Subcutaneous abdominal adipose tissue (tissue), 5 donors: ENCODE data around the gene SCYGR1.
"Not testable (repeated sequence)": the region's sequence is repeated elsewhere in the genome, so short reads cannot be mapped to it uniquely, and the experiment has no call there.

Source experiments
- H3K27ac ChIP-seq: one replicate; pipeline ENCODE4 v1.7.0; 2013; ENCODE audit warnings: low read depth, mild to moderate bottlenecking, inconsistent platforms, low read length, moderate library complexity
- H3K27me3 ChIP-seq, 5 donors: one replicate each; pipeline ENCODE4 v1.7.0; 2013; ENCODE audit warnings: low read length in 5 of 5, inconsistent platforms in 1 of 5; ENCODE audit not compliant: control insufficient read depth in 5 of 5, insufficient read depth in 4 of 5
- H3K36me3 ChIP-seq, 5 donors: one replicate each; pipeline ENCODE4 v1.7.0; 2013; ENCODE audit warnings: low read length in 5 of 5; ENCODE audit not compliant: control insufficient read depth in 5 of 5, insufficient read depth in 5 of 5
- H3K4me1 ChIP-seq, 5 donors: one replicate each; pipeline ENCODE4 v1.7.0; 2013; ENCODE audit warnings: low read length in 5 of 5, mild to moderate bottlenecking in 3 of 5, moderate library complexity in 1 of 5; ENCODE audit not compliant: control insufficient read depth in 5 of 5, insufficient read depth in 5 of 5
- H3K4me3 ChIP-seq, 5 donors: one replicate each; pipeline ENCODE4 v1.7.0; 2013; ENCODE audit warnings: low read length in 5 of 5, low read depth in 1 of 5
- H3K9ac ChIP-seq, 5 donors: one replicate each; pipeline ENCODE4 v1.7.0; 2013; ENCODE audit warnings: low read length in 5 of 5, mild to moderate bottlenecking in 4 of 5, moderate library complexity in 3 of 5
- H3K9me3 ChIP-seq, 5 donors: one replicate each; pipeline ENCODE4 v1.7.0; 2013; ENCODE audit warnings: low read length in 5 of 5; ENCODE audit not compliant: control insufficient read depth in 5 of 5
- donor health status: healthy.
- donor health status: healthy.
- donor health status: healthy.
- donor health status: healthy.
- donor health status: healthy.

Gene SCYGR1

DNA sequence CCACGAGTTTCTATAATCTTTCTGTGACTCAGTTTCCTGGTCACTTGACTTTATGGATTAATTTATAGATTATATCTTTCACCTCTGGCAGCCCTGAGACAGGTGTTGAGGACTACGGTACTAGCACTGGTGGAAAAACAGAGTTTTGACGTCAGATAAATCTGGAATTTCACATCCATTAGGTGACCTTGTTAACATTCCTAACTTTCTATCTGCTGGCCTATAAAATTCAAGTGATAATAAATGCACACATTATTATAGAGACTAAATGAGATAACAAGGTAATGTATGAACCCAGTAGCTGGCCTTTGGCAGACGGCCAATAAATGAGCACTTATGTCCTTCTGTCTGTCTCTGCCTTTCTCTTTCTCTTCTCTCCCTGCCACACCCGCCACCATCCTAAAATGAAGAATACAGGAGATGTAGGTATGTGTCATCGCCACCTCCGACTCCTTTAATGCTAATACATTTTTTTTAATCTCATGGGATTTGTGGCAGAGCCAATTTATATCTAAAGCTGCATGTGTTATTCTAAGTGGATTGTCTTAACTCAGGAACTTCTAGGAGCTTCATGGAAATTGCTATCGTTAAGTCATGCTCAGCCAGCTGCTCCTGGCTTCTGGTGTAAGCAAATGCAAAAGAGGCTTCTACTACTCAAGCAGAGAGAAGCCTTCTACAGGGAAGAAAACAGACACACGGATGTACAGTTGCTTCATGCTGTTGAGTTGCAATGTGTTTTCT, 10.9 kb downstream of the SCYGR1 start:
- H3K4me1 ChIP-seq = no peaks in the 10 kb centered on the region
- no peaks in the 10 kb centered on the region for H3K27me3 ChIP-seq
- no peaks in the 10 kb centered on the region for H3K36me3 ChIP-seq
- no peak overlapping the region for H3K27ac ChIP-seq
- no peaks in the 10 kb centered on the region for H3K9me3 ChIP-seq
- H3K9ac ChIP-seq = no peak overlapping the region
- no peak overlapping the region for H3K4me3 ChIP-seq

DNA sequence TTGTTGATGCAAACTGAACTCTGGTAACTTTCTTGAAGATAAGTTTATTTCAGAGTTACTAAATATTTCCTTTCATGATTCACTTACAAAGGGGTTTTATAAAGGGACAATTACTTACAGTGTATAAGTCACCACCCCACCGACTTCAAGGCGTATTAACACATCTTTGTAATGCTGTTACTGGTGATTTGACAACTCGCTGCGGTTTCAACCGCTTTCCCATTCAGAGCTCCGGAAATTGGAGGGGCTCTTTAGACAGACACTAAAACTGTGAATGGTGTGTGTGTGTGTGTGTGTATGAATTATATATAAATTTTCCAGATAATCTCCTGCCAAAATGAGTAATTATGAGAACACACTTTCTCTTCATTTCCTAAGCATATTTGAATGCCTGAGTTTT, 13.6 kb downstream of the SCYGR1 start:
- no peak overlapping the region for H3K9ac ChIP-seq
- no peaks in the 10 kb centered on the region for H3K36me3 ChIP-seq
- peaks cover 0 to 7% (median 2%) of the 10 kb centered on the region in 5 donors for H3K4me1 ChIP-seq
- no peaks in the 10 kb centered on the region for H3K9me3 ChIP-seq
- H3K27me3 ChIP-seq = no peaks in the 10 kb centered on the region
- no peak overlapping the region for H3K4me3 ChIP-seq
- no peak overlapping the region for H3K27ac ChIP-seq

DNA sequence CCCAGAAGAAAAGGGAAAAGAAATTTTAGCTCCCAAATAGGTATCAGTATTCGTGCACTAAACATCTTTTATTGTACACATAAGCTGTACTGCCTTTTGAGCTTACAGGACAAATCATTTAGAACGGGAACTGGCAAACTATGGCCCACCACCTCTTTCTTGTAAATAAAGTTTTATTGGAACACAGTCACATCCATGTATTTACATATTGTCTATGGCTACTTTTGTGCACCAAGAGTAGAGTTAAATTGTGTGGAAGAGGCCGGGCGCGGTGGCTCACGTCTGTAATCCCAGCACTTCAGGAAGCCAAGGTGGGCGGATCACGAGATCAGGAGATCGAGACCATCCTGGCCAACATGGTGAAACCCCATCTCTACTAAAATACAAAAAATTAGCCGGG, 14.4 kb downstream of the SCYGR1 start:
- Histone ChIP-seq H3K4me1 (peaks cover 0 to 7% (median 2%) of the 10 kb centered on the region in 5 donors), H3K27me3 (no peaks in the 10 kb centered on the region), H3K27ac (no peak overlapping the region), H3K9ac (no peak overlapping the region), H3K9me3 (no peaks in the 10 kb centered on the region), H3K4me3 (no peak overlapping the region), H3K36me3 (no peaks in the 10 kb centered on the region)

DNA sequence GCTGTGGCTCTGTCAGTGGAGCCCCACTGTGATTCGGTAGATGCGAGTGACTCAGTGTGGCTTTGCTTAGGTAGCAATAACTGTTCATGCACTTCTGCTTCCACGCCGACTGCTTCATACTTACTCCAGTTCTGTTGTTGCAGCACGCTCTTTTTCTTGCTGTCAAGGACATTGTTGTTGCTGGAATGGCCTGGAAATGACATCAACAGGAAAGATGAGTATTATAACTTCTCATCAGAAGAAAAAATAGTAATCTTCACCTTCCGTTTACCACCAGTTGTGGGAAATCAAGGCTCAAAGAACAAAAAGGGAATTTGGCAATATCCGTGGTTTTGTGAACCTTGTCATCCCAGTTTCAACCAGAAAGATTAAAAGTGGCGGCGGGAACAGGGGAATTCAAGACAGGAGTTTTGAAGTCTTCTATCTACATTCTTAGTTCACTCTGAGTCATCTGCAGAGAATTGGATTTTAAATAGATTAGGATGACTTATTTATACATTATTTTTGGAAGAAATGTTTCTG, 16.9 kb downstream of the SCYGR1 start:
- Histone ChIP-seq H3K36me3 (no peaks in the 10 kb centered on the region), H3K4me3 (no peak overlapping the region), H3K27me3 (no peaks in the 10 kb centered on the region), H3K27ac (no peak overlapping the region), H3K9me3 (no peaks in the 10 kb centered on the region), H3K4me1 (peaks cover 0 to 15% (median 11%) of the 10 kb centered on the region in 5 donors), H3K9ac (no peak overlapping the region)

DNA sequence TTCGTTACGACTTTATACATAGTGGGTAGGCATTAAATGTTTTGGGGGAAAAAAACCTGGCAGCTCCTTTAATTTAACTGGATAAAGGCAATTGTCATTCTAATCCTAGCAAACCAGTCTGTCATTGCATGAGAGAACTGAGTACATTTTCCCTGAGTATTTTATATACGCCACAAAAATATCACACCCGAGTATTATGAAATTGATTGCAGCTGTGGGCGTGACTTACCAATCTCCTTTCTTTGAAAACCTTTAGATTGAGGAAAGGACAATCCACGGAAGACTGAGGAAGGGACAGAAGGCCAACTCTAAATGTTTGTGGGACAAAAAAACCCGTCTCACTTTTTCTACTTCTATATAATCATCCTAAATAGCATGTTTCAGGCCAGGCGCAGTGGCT, 17.7 kb downstream of the SCYGR1 start:
- no peaks in the 10 kb centered on the region for H3K27me3 ChIP-seq
- H3K4me3 ChIP-seq = no peak overlapping the region
- no peak overlapping the region for H3K27ac ChIP-seq
- H3K36me3 ChIP-seq = no peaks in the 10 kb centered on the region
- no peak overlapping the region for H3K9ac ChIP-seq
- H3K9me3 ChIP-seq = no peaks in the 10 kb centered on the region
- peaks cover 0 to 17% (median 11%) of the 10 kb centered on the region in 5 donors for H3K4me1 ChIP-seq

DNA sequence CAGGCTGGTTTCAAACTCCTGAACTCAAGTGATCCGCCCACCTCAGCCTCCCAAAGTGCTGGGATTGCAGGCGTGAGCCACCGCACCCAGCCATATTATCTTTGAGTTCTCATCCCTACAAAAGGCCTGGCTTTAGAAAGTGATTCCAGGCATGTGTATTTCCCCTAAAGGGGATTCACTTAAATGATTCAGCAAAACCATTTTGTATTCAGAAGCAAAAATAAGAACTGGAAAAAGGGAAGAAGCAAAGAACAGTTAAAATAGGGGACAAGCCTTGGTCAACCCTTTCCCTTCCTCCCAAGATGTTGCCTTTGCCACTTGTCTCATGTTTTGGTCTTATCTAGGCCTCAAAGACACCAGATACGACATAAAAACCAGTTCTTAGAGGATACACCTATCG, 19.2 kb downstream of the SCYGR1 start:
- Histone ChIP-seq H3K9ac (no peak overlapping the region), H3K27me3 (no peaks in the 10 kb centered on the region), H3K9me3 (no peaks in the 10 kb centered on the region), H3K36me3 (no peaks in the 10 kb centered on the region), H3K4me1 (peaks cover 0 to 24% (median 15%) of the 10 kb centered on the region in 5 donors), H3K4me3 (no peak overlapping the region), H3K27ac (no peak overlapping the region)

DNA sequence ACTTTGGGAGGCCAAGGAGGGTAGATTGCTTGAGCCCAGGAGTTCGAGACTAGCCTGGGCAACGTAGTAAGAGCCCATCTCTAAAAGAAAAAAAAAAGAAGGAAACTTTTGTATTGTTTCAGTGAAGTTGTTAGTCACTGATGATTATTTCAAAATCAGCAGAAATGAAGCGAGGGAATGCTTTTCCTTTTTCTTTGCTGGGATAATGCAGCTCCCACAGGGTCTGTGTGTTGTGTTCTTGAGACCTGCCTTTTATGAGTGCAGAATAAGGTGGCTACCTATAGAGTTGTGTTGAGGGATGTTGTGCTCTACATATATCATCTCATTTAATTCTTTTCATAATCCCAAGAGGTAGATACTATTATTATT, 20.3 kb downstream of the SCYGR1 start:
- H3K9ac ChIP-seq = peak overlapping the region in 1 of 5 donors; percentile 56
- H3K27ac ChIP-seq = peak overlapping the region; percentile 22
- H3K4me1 ChIP-seq = peaks cover 0 to 24% (median 15%) of the 10 kb centered on the region in 5 donors
- H3K4me3 ChIP-seq = no peak overlapping the region
- no peaks in the 10 kb centered on the region for H3K27me3 ChIP-seq
- H3K9me3 ChIP-seq = no peaks in the 10 kb centered on the region
- H3K36me3 ChIP-seq = no peaks in the 10 kb centered on the region

DNA sequence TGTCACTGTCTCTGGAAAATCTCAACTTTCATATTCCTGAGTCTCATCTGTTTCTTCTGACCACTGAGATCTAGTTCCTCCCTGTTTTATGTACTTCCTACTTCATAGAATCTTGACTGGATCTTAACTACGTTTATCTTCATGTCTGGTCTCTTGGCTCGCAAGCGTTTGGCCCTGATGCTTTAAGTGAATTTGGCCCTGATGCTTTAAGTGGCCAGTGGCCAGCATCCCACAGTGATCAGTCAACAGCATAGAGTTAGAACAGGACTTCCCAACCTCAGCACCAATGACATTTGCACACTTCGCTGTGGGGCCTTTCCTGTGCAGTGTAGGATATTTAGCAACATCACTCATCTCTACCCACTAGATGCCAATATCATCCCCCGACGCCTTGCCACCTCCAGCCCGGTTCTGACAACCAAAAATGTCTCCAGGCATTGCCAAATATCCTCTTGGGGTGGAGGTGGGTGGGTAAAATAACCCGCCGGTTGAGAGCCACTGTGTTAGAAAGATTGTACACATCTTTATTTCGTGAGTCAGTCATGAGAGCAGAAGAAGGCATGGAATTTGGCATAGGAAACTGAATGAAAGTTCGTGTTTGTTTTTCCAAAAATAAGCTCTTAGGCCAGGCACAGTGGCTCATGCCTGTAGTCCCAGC, 20.9 kb downstream of the SCYGR1 start:
- Histone ChIP-seq H3K4me1 (peaks cover 0 to 24% (median 15%) of the 10 kb centered on the region in 5 donors), H3K36me3 (no peaks in the 10 kb centered on the region), H3K27ac (peak overlapping the region; percentile 22), H3K27me3 (no peaks in the 10 kb centered on the region), H3K9me3 (no peaks in the 10 kb centered on the region), H3K4me3 (no peak overlapping the region), H3K9ac (peak overlapping the region in 1 of 5 donors; percentile 56)

DNA sequence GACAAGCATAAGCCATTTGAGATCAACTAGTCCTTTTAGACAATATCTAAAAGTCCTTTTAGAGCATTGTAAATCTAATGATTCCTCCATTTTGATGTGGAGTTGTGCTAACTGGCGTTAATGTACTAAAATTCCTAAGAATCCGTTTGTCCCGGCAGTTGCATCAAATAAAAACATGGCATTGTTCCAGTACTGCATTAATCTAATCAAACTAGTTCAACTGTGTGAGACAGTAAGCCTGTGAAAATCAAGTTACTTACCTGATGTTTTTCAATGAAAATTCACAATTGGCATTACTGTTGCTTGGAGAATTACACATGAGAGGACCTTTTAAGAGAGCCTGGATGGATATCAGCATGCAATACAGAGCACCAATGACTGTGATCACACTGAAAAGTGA, 21.9 kb downstream of the SCYGR1 start:
- H3K4me1 ChIP-seq = peaks cover 0 to 24% (median 14%) of the 10 kb centered on the region in 5 donors
- no peaks in the 10 kb centered on the region for H3K27me3 ChIP-seq
- no peak overlapping the region for H3K4me3 ChIP-seq
- H3K36me3 ChIP-seq = peaks cover 0 to 5% (median 0%) of the 10 kb centered on the region in 5 donors
- H3K27ac ChIP-seq = no peak overlapping the region
- no peak overlapping the region for H3K9ac ChIP-seq
- H3K9me3 ChIP-seq = no peaks in the 10 kb centered on the region

DNA sequence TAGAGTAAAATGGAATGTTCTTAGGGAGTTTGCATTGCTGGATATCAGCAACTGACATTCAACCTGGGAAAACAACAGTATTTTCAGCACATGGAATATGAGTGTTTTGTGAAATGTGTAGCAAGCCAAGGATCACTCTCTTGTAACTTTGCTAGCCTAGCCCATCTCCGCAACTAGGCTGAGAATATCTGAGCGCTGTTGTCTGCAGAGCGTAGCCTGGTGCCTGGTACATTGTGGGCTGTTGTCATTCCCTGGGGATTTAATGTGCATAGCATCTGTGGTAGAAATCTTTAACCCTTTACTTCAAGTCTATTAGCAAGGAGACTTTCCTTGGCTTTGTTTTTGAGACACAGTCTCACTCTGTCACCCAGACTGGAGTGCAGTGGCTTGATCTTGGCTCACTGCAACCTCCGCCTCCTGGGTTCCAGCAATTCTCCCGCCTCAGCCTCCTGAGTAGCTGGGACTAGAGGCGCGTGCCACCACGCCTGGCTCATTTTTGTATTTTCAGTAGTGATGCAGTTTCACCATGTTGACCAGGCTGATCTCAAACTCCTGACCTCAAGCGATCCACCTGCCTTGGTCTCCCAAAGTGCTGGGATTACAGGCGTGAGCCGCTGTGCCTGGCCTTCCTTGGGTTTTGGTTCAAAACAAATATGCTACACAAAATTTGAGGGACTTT, 23.0 kb downstream of the SCYGR1 start:
- not testable (repeated sequence) for H3K9me3 ChIP-seq

More for the DNA sequence above, 23.0 kb downstream of the SCYGR1 start:
- H3K27me3 ChIP-seq, H3K27ac ChIP-seq, H3K9ac ChIP-seq, H3K4me3 ChIP-seq: not testable (repeated sequence)
- Histone ChIP-seq H3K4me1 (peaks cover 0 to 24% (median 13%) of the 10 kb centered on the region in 5 donors), H3K36me3 (peaks cover 0 to 13% (median 6%) of the 10 kb centered on the region in 5 donors)
